Measurements from ENCODE around the gene CHMP4B.

CHMP4B gene

GRCh38 chr20:33859751-33860150 lies 48.6 kb downstream of the CHMP4B start:
- TF ChIP-seq CTCF (IDR thresholded peaks at IDR 0.05; ENCODE audit: low read depth, low read length, poor library complexity, severe bottlenecking) (no peak), EZH2phosphoT487 (IDR thresholded peaks at IDR 0.05; ENCODE audit: borderline replicate concordance, low read length) (no peak)
- H3F3A ChIP-seq (ENCODE audit: control insufficient read depth, insufficient read depth) = no peaks in the 10 kb centered on the region
- H3K27me3 ChIP-seq (ENCODE audit: control insufficient read depth, low read length) = no peaks in the 10 kb centered on the region
- no peaks in the 10 kb centered on the region for H3K9me3 ChIP-seq (ENCODE audit: control insufficient read depth, insufficient read depth, low read length)
- H3K4me2 ChIP-seq (ENCODE audit: low read length) = peak overlapping the region; percentile 40
- H3K79me2 ChIP-seq (ENCODE audit: control insufficient read depth, low read length) = no peaks in the 10 kb centered on the region
- H3K4me3 ChIP-seq (ENCODE audit: low read length) = peak overlapping the region; percentile 21; the same call in 1 of the 2 replicates
- no peaks in the 10 kb centered on the region for H3K9me2 ChIP-seq (replicated peaks; ENCODE audit: control insufficient read depth, low read length)
- H4K20me1 ChIP-seq (ENCODE audit: control insufficient read depth, insufficient read depth, low read depth, low read length) = no peaks in the 10 kb centered on the region
- no peaks in the 10 kb centered on the region; the same call in 1 of the 2 replicates for H3K36me3 ChIP-seq (ENCODE audit: control insufficient read depth, low read length)
- peaks cover 33% of the 10 kb centered on the region for H3K4me1 ChIP-seq (ENCODE audit: control insufficient read depth, low read length)
- peak overlapping the region; percentile 25 for H3K27ac ChIP-seq (ENCODE audit: low read depth, low read length)

- H3K27ac ChIP-seq (ENCODE audit: low read depth, low read length) = no peak overlapping the region
- no peak overlapping the region for H3K4me2 ChIP-seq (ENCODE audit: low read length)
- no peaks in the 10 kb centered on the region for H3K9me3 ChIP-seq (ENCODE audit: control insufficient read depth, insufficient read depth, low read length)
- no peaks in the 10 kb centered on the region for H3K79me2 ChIP-seq (ENCODE audit: control insufficient read depth, low read length)
- H3K9me2 ChIP-seq (replicated peaks; ENCODE audit: control insufficient read depth, low read length) = no peaks in the 10 kb centered on the region
- H3K36me3 ChIP-seq (ENCODE audit: control insufficient read depth, low read length) = no peaks in the 10 kb centered on the region
- no peak overlapping the region for H3K4me3 ChIP-seq (ENCODE audit: low read length)
- no peaks in the 10 kb centered on the region for H3K27me3 ChIP-seq (ENCODE audit: control insufficient read depth, low read length)
- H4K20me1 ChIP-seq (ENCODE audit: control insufficient read depth, insufficient read depth, low read depth, low read length) = no peaks in the 10 kb centered on the region
- H3K4me1 ChIP-seq (ENCODE audit: control insufficient read depth, low read length) = peaks cover 33% of the 10 kb centered on the region
- TF ChIP-seq CTCF (IDR thresholded peaks at IDR 0.05; ENCODE audit: low read depth, low read length, poor library complexity, severe bottlenecking) (no peak), EZH2phosphoT487 (IDR thresholded peaks at IDR 0.05; ENCODE audit: borderline replicate concordance, low read length) (no peak)
- no peaks in the 10 kb centered on the region for H3F3A ChIP-seq (ENCODE audit: control insufficient read depth, insufficient read depth)
Observed at GRCh38 chr20:33861458-33861857, 50.3 kb downstream of the CHMP4B start.

GRCh38 chr20:33862709-33863403 lies 51.7 kb downstream of the CHMP4B start:
- Histone ChIP-seq H3K9me3 (ENCODE audit: control insufficient read depth, insufficient read depth, low read length) (no peaks in the 10 kb centered on the region), H3K79me2 (ENCODE audit: control insufficient read depth, low read length) (no peaks in the 10 kb centered on the region), H3K36me3 (ENCODE audit: control insufficient read depth, low read length) (no peaks in the 10 kb centered on the region), H3K4me1 (ENCODE audit: control insufficient read depth, low read length) (peaks cover 30% of the 10 kb centered on the region), H3K9me2 (replicated peaks; ENCODE audit: control insufficient read depth, low read length) (no peaks in the 10 kb centered on the region), H4K20me1 (ENCODE audit: control insufficient read depth, insufficient read depth, low read depth, low read length) (no peaks in the 10 kb centered on the region), H3K4me3 (ENCODE audit: low read length) (peak overlapping the region; percentile 45; the same call in 1 of the 2 replicates), H3F3A (ENCODE audit: control insufficient read depth, insufficient read depth) (no peaks in the 10 kb centered on the region), H3K27ac (ENCODE audit: low read depth, low read length) (no peak overlapping the region), H3K4me2 (ENCODE audit: low read length) (peak overlapping the region; percentile 54), H3K27me3 (ENCODE audit: control insufficient read depth, low read length) (no peaks in the 10 kb centered on the region)
- TF ChIP-seq EZH2phosphoT487 (IDR thresholded peaks at IDR 0.05; ENCODE audit: borderline replicate concordance, low read length) = no peak
- peak; percentile 93 for TF ChIP-seq CTCF (IDR thresholded peaks at IDR 0.05; ENCODE audit: low read depth, low read length, poor library complexity, severe bottlenecking)
